AG08396 (cell line): ENCODE results near the gene PPP4R1.

Source experiments
- DNase-seq: peaks from one replicate; pipeline ENCODE4 v3.0.0; 2012; ENCODE audit warnings: low spot score, mixed read lengths

Gene PPP4R1

DNA sequence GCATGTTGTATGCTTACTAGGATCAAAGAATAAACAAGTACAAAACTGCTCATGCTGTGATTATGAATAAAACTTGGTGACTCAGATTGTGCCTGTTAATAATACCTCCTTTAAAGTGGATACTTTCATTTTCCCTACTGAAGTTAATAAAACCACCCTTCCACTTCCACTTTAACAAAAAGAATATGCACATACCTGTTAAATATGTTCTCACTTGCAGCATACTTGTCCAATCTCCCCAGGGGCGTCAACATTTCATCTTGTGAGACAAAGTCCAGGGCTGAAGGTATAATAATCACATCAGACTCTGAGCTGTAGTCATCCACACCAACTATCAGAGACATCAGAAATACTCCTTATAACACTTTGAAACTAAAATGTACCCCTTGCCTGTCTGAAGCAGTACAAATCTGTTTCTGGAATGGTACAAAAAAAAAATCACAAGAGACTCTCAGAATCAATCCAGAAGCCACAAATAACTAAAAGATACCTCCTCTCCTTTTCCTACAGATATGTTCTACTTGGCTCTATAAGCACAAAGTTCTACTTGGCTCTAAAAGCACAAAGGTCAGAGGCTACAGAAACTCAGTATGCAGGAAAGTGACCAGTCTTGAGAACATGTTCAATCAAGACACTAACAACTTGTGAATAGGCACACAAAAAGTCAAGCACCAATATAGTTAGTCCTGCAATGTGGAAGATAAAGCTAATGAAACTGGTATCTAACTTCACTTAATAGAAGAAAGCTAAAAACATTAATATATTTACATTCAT, 19.3 kb downstream of the PPP4R1 start:
- DNase-seq, result no peak

DNA sequence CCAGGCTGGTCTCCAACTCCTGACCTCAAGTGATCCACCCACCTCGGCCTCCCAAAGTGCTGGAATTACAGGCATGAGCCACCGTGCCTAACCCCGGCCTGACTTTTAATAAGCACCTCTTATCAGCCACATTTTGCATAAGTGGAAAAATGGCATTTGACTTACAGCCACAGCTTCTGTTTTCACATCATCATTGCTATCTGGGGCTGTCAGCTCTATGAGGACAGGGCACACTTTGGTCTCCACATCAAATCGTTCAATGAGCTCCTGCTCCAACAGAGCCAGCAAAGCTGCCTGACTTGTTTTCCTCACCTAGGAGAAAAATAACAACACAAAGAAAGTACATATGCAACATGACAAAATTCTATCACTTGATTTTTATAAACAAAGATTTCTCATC, 26.4 kb downstream of the PPP4R1 start:
- DNase-seq, result no peak

DNA sequence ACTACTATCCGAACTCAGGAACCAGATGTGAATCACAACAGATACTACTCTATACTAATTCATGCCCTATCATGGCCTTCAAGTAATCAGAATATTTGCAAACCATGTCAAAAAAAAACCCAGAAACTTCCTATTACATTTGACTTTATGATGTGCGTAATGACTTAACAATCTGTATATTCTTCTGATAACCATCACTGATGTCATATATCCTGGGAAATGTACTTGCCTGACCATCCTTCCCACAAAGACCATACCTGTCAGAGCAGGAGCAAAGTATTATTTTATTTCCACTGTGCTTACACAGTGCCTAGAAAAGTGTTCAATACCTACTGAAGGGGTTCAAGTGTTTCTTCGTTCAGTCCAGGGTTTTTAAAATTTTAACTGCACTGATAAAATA, 27.5 kb downstream of the PPP4R1 start:
- no peak for DNase-seq

DNA sequence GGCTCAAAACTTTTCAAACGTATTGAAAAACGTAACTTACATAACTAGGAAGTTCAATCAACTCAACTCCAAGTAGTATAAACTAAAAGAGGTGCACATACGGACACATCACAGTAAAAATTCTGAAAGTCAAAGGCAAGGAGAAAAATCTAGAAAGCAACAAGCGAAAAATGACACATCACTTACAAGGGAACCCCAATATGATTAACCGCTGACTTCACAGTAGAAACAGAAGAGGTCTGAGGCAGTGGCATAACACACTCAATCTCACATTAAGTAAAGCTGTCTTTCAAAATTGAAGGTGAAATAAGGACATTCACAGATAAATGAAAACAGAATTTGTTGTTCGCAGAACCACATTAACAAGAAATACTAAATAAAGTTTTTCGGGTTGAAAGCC, 32.7 kb downstream of the PPP4R1 start:
- DNase-seq, result no peak

DNA sequence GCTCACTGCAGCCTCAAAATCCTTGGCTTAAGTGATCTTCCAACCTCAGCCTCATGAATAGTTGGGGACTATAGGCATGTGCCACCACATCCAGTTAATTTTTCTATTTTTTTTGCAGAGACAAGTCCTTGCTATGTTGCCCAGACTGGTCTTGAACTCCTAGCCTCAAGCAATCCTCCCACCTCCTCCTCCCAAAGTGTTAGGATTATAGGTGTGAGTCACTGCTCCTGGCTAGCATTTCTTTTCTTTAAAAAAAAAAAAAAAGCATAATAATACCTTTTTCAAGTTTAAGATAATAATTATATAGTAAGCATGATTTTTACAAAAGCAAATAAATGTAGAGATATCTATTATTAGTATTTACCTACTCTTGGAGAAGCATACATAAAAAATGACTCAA, 36.1 kb downstream of the PPP4R1 start:
- DNase-seq, result no peak

DNA sequence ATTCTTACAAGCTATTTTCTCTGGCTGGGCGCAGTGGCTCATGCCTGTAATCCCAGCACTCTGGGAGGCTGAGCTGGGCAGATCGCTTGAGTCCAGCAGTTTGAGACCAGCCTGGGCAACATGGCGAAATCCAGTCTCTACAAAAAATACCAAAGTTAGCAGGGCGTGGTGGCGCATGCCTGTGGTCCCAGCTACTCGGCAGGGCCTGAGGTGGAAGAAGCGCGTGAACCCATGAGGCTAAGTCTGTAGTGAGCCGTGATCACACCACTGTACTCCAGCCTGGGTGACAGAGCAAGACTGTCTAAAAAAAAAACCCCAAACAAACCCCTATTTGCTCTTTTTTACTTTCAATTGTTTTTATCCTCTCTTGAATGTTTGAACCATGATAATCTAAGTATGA, 37.0 kb downstream of the PPP4R1 start:
- no peak for DNase-seq

DNA sequence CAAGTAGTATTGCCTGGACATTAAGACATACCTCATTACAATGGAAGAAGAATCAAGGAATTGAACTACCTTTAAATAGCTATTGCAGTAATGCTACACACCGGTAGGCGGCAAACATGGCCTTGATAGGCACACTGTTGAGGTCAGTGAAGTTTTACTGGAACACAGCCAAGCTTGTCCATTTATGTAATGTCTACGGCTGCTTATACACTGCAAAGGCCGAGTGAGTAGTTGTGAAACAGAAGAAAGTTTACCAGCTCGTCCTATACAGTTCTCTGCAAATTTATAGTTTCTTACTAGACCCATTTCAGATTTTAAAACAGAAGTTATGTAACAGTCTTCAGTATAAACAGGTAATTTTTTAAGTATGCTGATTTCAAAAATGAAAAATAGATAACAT, 38.8 kb downstream of the PPP4R1 start:
- DNase-seq, result peak; percentile 62

DNA sequence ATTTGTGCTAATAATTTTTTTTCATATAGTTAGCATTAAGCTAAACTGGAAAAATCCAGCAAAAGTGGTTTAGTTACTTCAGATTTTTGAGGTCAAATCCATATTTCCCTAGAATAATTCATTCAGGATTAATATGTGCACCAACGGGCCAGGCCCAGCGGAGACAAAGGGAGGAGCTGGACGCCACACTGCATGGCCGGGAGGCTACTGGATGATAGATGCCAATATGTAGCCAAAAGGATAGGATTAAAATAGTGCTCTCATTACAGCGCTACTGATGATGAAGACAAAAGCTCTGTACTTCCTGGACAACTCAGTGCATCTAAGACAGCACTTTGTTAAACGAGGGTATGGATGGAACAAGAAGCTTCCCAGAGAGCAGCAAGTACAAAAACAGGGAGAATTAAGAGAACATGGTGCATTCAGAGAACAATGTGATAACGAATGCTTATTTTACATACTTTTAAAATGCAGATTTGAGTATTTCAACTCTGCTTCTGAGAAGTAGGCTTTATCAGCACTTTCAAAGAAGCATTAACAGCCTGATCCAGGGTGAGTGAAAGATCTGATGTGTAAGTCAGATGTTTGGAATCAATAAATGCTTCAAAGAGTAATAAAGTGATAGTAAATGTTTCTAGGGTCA, 39.8 kb downstream of the PPP4R1 start:
- no peak for DNase-seq

DNA sequence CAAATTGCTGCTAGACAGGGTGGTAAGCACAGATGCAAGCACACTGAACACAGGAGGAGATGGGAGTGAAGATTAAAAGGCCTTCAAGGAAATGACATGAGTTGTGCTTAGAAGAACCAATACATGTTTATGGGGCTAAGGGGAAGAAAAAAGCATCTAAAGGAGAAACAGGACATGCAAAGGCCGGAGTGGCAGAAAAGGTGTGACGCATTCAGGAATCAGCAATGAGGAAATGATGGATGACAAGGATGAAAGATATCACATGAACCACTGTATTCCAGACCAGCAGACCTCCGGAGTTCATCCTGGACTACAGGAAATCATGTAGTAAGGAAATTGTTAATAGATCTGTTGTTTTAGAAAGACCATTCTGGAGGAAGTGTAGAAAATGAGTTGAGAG, 42.8 kb downstream of the PPP4R1 start:
- DNase-seq, result no peak

DNA sequence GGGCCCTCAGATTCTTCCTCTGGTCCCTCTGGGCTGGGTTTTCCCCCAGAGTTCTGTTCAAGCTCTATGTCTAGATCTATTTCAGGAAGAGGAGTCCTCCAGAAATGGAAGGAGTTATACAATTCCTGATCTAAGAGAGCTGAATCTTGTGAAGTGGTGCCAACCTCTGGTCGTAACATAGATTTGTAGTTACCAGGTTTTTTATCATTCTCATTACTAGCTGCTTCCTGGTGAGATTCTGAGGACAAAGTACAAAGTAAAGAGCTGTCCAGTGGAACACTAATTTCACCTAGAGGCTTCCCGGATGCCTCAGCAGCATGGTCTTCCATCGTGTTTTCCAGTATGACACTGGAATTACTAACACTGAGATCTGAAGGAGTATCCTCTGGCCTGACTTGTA, 44.1 kb downstream of the PPP4R1 start:
- DNase-seq, result no peak

DNA sequence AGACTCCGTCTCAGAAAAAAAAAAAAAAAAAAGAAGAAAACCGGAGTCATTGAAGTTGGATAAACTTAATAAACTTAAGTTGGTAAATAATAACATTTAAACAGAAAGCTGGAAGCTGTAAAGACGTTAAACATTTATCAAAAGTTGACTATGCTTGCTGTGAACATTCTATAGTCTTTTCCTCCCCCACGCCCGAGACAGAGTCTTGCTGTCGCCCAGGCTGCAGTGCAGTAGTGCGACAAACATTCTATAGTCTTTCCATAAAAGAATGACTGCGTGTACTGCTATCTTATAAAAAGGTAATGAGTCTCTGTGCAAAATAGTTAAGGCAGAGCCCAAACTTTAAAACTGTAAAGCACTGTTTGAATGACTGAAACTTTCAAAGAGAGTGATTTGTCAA, 45.2 kb downstream of the PPP4R1 start:
- no peak for DNase-seq

DNA sequence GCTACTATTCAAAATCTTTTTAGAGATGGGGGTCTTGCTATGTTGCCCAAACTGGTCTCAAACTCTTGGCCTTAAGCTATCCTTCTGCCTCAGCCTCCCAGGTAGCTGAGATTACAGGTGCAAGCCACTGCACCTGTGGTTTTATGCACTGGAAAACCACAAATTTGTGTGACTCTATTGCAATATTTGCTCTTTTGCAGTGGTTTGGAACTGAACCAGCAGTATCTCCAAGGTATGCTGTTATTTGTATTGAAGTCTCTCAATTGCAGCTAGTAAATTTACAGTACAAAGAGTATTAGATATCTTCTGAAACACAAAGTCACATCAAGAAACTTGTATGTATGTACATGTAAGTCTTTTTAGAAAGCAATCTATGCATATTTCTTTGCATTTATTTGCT, 46.2 kb downstream of the PPP4R1 start:
- DNase-seq, result no peak

DNA sequence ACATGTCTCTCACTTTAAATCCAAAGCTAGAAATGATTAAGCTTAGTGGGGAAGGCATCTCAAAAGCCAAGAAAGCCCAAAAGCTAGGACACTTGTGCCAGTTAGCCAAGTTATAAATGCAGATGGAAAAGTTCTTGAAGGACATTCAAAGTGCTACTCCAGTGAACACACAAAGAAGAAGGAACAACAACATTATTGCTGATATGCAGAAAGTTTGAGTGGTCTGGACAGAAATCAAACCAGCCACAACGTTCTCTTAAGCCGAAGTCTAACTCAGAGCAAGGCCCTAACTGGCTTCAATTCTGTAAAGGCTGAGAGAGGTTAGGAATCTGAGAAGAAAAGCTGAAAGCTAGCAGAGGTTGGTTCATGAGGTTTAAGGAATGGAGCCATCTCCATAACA, 49.0 kb downstream of the PPP4R1 start:
- no peak for DNase-seq

DNA sequence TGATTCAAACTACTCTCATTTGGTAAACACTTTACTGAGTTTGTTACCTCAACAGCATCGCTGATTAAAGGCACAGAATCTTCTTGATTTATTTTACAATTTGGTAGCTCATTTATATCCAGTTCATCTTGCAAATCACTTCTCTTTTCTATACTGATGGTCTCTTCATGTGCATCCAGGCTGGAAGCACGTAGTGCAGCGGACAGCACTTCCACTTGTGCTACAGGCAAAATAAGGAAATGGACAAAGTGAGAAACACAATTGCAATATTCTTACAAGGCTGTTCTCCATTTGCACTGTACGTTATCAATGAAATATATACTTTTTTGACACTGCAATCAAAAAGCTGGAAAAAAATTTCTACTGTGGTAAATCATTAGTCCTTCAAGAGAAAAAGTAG, 51.0 kb downstream of the PPP4R1 start:
- DNase-seq, result no peak

DNA sequence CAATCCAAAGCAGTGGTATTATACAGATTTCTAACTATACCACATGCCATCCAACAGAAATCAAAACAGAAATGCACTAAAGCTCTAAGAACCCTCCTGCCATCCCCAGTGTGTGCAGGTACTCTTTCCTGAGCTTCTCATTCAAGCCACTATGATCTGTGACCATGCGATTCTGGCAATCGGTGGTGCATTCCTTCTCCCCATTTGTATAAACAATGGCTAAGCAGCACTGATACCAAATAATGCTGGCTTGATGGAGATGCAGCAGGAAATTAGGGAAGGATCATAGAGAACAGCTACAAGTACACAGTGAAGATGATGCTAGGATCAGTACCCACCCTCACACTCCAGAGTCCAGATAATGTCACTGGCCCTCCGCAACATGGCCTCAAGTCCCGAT, 51.8 kb downstream of the PPP4R1 start:
- no peak for DNase-seq

DNA sequence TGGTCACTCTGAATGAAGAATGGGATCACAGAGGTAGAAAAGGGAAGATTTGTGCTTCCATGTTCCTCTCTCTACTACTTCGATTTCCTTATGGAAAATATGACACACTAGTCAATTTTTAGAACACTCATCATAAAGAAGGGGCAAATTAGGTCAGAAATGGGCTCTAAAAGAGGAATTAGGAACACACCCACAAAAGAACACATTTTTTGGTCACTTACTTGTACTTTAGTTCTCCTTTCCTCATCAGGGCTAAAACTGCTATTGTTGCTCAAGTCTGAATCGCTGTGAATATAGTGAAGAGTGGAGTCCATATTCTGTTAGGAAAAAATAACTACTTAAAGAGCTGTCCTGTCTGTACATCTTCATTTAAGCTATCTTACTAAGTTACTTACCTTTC, 52.6 kb downstream of the PPP4R1 start:
- DNase-seq, result no peak

DNA sequence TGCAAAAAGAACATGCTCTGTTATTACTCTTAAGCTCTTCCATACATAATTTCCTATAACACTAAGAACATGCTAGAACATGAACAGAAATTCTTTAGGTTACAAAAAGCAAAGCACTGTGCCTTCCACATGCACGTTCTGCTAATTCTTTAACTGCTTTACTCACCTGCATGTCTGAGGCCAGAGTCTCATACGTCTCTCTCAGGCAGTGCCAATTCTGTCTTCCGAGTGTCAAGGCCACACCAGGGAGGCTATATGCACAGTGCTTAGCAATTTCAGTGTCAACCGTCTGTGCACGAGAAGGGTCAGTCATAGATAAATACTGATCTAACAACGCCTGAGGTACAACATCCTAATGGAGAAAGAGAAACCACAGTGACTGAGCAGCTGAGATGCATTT, 55.1 kb downstream of the PPP4R1 start:
- no peak for DNase-seq

DNA sequence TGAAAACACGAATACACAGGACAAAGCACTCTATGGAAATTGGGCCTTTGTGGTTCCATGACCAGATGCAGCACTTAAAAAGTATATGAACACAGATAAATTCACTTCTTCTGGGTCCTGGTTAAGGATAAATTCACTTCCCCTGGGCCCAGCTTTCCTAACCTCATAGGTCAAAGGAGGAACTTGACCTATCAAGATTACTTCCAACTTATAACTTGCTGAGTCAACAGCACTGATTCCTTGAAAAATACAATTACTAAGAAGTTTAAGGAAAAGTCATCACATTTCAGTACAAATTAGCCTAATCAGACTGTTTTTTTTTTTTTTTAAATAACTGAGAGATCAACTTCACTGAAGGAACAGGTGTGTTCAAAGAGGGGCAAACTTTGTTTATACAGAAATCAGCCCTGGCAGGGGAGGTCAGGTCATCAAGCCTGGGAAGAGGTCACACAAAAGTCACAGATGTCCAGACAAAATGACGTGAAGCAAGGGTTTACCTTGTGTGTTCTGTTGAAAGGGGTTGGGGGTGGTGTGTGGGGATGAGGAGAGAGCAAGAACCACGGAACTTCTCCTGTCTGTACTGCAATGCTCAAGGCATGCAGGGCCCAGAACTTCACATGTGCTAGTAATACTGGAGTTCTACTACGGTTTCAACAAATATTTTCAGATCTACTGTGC, 55.8 kb downstream of the PPP4R1 start:
- DNase-seq, result no peak

DNA sequence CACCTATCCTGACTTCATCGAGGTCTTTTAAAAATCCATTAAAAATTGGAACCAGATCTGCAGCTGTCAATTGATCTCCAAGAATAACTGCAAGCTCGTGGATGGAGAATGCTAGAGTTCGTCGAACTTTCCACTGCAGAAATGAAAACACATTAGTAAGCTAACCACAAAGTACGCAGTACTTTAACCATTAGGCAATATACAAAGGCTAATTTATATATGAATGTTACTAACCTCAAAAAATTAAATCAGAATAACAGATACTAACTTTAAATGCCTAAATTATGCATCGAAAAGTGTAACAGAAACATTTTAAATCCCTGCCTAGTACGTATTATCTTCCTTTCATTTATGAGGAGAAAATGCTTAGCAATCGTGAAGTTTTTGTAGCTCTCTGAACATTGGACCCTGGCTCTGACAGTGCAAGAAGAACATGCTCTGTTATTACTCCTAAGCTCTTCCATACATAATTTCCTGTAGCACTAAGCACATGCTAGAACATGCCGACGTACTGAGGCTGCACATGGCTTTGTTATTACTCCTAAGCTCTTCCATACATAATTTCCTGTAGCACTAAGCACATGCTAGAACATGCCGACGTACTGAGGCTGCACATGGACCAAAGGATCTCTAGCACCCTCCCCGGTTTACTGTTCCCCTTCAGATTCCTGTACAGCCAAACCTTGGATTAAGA, 57.0 kb downstream of the PPP4R1 start:
- no peak for DNase-seq

DNA sequence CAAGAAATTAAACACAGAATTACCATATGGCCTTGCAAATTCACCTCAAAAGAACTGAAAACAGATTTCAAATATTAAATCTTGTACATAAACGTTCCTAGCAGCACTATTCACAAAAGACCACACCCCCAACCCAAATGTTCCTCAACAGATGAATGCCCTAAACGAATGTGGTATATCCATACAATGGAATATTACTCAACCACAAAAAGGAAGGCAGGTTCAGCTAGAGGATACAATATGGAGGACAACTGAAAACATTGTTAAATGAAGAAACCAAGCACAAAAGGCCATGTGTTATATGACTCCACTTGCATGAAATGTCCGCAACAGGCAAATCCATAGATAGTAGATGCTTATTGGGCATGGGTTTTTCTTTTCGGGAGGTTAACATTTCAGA, 61.7 kb downstream of the PPP4R1 start:
- DNase-seq, result no peak

DNA sequence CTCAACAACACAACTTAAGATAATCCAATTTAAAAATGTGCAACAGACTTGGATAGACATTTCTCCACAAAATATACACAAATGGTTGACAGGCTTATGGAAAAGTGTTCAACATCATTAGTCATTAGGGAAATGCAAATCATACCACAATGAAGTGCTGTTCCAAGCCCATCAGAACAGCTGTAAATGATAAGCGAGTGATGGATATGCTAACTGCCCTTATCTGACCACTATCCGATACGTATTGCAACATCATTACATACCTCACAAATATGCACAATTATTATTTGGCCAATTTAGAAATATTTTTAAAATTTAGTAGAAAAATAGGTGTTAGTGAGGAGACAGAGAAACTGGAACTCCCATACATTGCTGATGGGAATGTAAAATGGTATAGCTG, 62.2 kb downstream of the PPP4R1 start:
- no peak for DNase-seq

DNA sequence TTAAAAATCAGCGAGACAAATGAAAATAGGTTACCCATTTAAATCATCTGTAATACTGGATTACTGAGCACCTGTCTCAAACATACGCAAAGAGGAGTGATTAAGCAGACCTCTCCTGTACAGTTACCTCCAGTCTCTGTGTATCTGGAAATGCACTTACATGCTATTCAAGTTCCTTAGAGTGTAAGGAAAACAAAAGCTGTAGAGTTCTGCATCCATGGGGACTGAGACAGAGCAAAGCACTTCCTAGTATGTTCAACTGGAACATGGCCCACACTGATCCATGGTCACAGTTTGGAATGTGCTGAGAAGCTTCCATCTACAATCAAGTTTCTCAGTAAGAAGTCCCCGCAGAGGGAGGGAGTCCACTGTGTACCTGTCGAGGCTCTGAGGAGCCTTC, 63.9 kb downstream of the PPP4R1 start:
- DNase-seq, result no peak

DNA sequence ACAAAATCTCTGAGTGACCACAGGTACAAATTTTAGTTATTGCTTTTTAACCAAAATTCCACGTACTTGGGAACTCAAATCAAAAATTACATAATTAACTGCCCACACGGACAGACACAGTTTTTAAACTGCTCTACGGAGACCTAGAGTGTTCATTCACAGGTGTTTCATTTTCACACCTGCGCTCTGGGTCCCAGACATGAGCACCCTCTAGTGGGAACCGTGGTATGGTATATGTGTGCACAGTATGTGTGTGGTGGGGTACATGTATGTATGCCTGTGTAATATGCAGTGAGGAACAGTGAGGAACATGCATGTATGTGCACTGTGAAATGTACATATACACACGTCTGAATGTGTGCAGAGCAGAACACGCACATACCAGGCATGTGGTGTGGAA, 65.0 kb downstream of the PPP4R1 start:
- DNase-seq, result no peak
